ENCODE results near the gene PPAT. TPM values are rescaled to one million over a fixed set of nuclear protein-coding genes. Genes with fewer than 3 reads are reported as not detected.
"Not testable (repeated sequence)": the region's sequence is repeated elsewhere in the genome, so short reads cannot be mapped to it uniquely, and the experiment has no call there.

Gene PPAT
- total and polyA plus RNA-seq, 2 experiments from 2014 or later, result 14.7 to 21.6 TPM

- no peak for TF ChIP-seq CTCF (IDR thresholded peaks at IDR 0.05; ENCODE audit: low read depth, low read length)
- Histone ChIP-seq H3K4me1 (ENCODE audit: low read depth) (peaks cover 21% of the 10 kb centered on the region), H3K36me3 (peaks cover 21% of the 10 kb centered on the region), H3K9me3 (ENCODE audit: low read depth) (no peaks in the 10 kb centered on the region), H3K27ac (peak overlapping the region; percentile 94), H3K4me3 (peak overlapping the region; percentile 94), H3K27me3 (no peaks in the 10 kb centered on the region)
- DNase-seq (ENCODE audit: low read depth in 1 of 2, low spot score in 1 of 2), result peak; percentile 35 to 55
Measured at GRCh38 chr4:56468097-56468422, 32.6 kb upstream of the PPAT start.

- DNase-seq (ENCODE audit: low read depth in 1 of 2, low spot score in 1 of 2), result peak; percentile 91
- Histone ChIP-seq H3K9me3 (ENCODE audit: low read depth) (no peaks in the 10 kb centered on the region), H3K27me3 (no peaks in the 10 kb centered on the region), H3K36me3 (peaks cover 16% of the 10 kb centered on the region), H3K4me1 (ENCODE audit: low read depth) (peaks cover 21% of the 10 kb centered on the region), H3K27ac (peak within 1 kb of the TSS; percentile 94), H3K4me3 (peak within 1 kb of the TSS; percentile 94)
- no peak for TF ChIP-seq CTCF (IDR thresholded peaks at IDR 0.05; ENCODE audit: low read depth, low read length)
Measured at GRCh38 chr4:56467284-56468096, 32.1 kb upstream of the PPAT start, which contains the start of gene SRP72. Gene SRP72, plus strand, starts transcription at chr4:56467617. Its CDS starts 19 bp downstream, at chr4:56467636.

GRCh38 chr4:56466910-56467283 lies 31.5 kb upstream of the PPAT start:
- Histone ChIP-seq H3K4me3 (peak overlapping the region; percentile 94), H3K27ac (peak overlapping the region; percentile 94), H3K27me3 (no peaks in the 10 kb centered on the region), H3K9me3 (ENCODE audit: low read depth) (no peaks in the 10 kb centered on the region), H3K36me3 (peaks cover 12% of the 10 kb centered on the region), H3K4me1 (ENCODE audit: low read depth) (peaks cover 25% of the 10 kb centered on the region)
- DNase-seq (ENCODE audit: low read depth in 1 of 2, low spot score in 1 of 2), result no peak
- TF ChIP-seq CTCF (IDR thresholded peaks at IDR 0.05; ENCODE audit: low read depth, low read length), result no peak

- H3K27ac ChIP-seq, result peak overlapping the region; percentile 94
- peaks cover 27% of the 10 kb centered on the region for H3K4me1 ChIP-seq (ENCODE audit: low read depth)
- H3K9me3 ChIP-seq (ENCODE audit: low read depth); H3K27me3 ChIP-seq; H3K36me3 ChIP-seq: not testable (repeated sequence)
- peak overlapping the region; percentile 94 for H3K4me3 ChIP-seq
- peak in 1 of 2 donors; percentile 67 for DNase-seq (ENCODE audit: low read depth in 1 of 2, low spot score in 1 of 2)
Measured at GRCh38 chr4:56466296-56466761, 30.9 kb upstream of the PPAT start.

- Histone ChIP-seq H3K4me1 (ENCODE audit: low read depth) (peaks cover 27% of the 10 kb centered on the region), H3K9me3 (ENCODE audit: low read depth) (no peaks in the 10 kb centered on the region), H3K4me3 (peak overlapping the region; percentile 94), H3K27ac (no peak overlapping the region), H3K36me3 (peaks cover under 1% of the 10 kb centered on the region), H3K27me3 (no peaks in the 10 kb centered on the region)
- no peak for TF ChIP-seq CTCF (IDR thresholded peaks at IDR 0.05; ENCODE audit: low read depth, low read length)
- peak in 1 of 2 donors; percentile 39 for DNase-seq (ENCODE audit: low read depth in 1 of 2, low spot score in 1 of 2)
Measured at GRCh38 chr4:56465599-56466295, 30.3 kb upstream of the PPAT start.

- Histone ChIP-seq H3K4me3 (no peak overlapping the region), H3K4me1 (ENCODE audit: low read depth) (peaks cover 27% of the 10 kb centered on the region), H3K27me3 (no peaks in the 10 kb centered on the region), H3K9me3 (ENCODE audit: low read depth) (no peaks in the 10 kb centered on the region), H3K27ac (no peak overlapping the region), H3K36me3 (peaks cover 10% of the 10 kb centered on the region)
- no peak for TF ChIP-seq CTCF (IDR thresholded peaks at IDR 0.05; ENCODE audit: low read depth, low read length)
- DNase-seq (ENCODE audit: low read depth in 1 of 2, low spot score in 1 of 2), result no peak
Measured at GRCh38 chr4:56464581-56464980, 29.2 kb upstream of the PPAT start.
